ENCODE data around the gene HPS4.
"Not testable (repeated sequence)": the region's sequence is repeated elsewhere in the genome, so short reads cannot be mapped to it uniquely, and the experiment has no call there.

HPS4 gene

GRCh38 chr22:26483439-26484359, at the start of gene HPS4, which contains the start of gene SRRD:
Gene HPS4, minus strand, starts transcription at chr22:26483783. Its CDS starts 2,021 bp downstream, at chr22:26481762.
Gene SRRD, plus strand, starts transcription at chr22:26483877. Its CDS starts 14 bp downstream, at chr22:26483891.
- DNase-seq: peak; percentile 43

- no peak for DNase-seq
Observed at GRCh38 chr22:26529345-26529744, 45.8 kb upstream of the HPS4 start.

GRCh38 chr22:26528518-26528917, 44.9 kb upstream of the HPS4 start:
- DNase-seq: not testable (repeated sequence)

- no peak for DNase-seq
Observed at GRCh38 chr22:26527574-26528465, 44.2 kb upstream of the HPS4 start.

- no peak for DNase-seq
Observed at GRCh38 chr22:26527167-26527566, 43.6 kb upstream of the HPS4 start.

- no peak for DNase-seq
Observed at GRCh38 chr22:26525946-26526564, 42.5 kb upstream of the HPS4 start.

- DNase-seq: no peak
Observed at GRCh38 chr22:26524870-26525269, 41.3 kb upstream of the HPS4 start.

- DNase-seq: no peak
Observed at GRCh38 chr22:26522592-26522991, 39.0 kb upstream of the HPS4 start.

GRCh38 chr22:26522012-26522411, 38.4 kb upstream of the HPS4 start:
- no peak for DNase-seq

GRCh38 chr22:26517429-26517828, 33.8 kb upstream of the HPS4 start:
- DNase-seq: no peak

- no peak for DNase-seq
Observed at GRCh38 chr22:26516503-26516902, 32.9 kb upstream of the HPS4 start.

- DNase-seq: no peak
Observed at GRCh38 chr22:26515931-26516330, 32.3 kb upstream of the HPS4 start.

GRCh38 chr22:26514419-26515161, 31.0 kb upstream of the HPS4 start:
- no peak for DNase-seq

- DNase-seq: no peak
Observed at GRCh38 chr22:26513838-26514237, 30.3 kb upstream of the HPS4 start.

GRCh38 chr22:26512149-26512793, 28.7 kb upstream of the HPS4 start, which contains the start of gene TFIP11:
Gene TFIP11, minus strand, starts transcription at chr22:26512473. Its CDS starts 2,201 bp downstream, at chr22:26510272.
- DNase-seq: peak; percentile 60

- no peak for DNase-seq
Observed at GRCh38 chr22:26508148-26508547, 24.6 kb upstream of the HPS4 start.

- no peak for DNase-seq
Observed at GRCh38 chr22:26503758-26504157, 20.2 kb upstream of the HPS4 start.

- peak; percentile 16 for DNase-seq
Observed at GRCh38 chr22:26502688-26503561, 19.3 kb upstream of the HPS4 start.

- DNase-seq: no peak
Observed at GRCh38 chr22:26501996-26502395, 18.4 kb upstream of the HPS4 start.

- no peak for DNase-seq
Observed at GRCh38 chr22:26499188-26499703, 15.7 kb upstream of the HPS4 start.

All from NCI-H1694 treated with DMSO at 0.1 percent for 48 hours (cell line).